ENCODE data around the gene TTC34.
A peak's percentile ranks its signal among the peaks of the same experiment; 100 is the strongest.

The TTC34 gene

DNA sequence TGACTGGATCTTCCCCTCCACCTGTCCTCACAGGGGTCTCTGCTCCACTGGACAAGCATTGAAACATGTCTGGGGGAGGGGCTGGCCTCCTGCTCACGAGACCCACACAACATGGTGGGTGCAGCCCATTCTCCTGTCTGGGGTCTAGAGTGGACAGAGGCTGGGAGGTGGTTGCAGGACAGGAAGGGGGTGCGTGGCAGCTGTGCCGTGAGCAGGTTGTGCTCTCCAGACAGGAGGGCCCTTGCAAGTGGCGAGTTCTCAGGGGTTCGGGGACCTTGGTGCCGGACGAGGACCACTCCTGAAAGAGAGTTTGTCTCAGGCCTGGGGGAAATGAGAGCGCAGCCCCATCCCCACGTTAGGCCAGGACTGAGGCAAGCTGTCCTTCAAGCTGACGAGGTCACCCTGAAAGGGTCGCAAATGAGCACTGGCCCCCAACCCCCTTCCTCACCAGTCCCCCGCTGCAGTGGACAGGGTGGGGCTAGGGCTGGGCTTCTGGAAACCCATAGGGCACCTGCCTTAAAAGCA is 21.2 kb upstream of the TTC34 start:
- H3K4me1 ChIP-seq (ENCODE audit: low read length): no peaks in the 10 kb centered on the region
- no peaks in the 10 kb centered on the region for H3K36me3 ChIP-seq (replicated peaks; ENCODE audit: low read depth, low read length)
- no peak overlapping the region for H3K27ac ChIP-seq (ENCODE audit: low read length)
- no peak overlapping the region for H3K4me3 ChIP-seq (ENCODE audit: low read length)
- no peak overlapping the region for H3K9ac ChIP-seq (ENCODE audit: low read length)
- no peaks in the 10 kb centered on the region for H3K79me2 ChIP-seq (ENCODE audit: low read length)
- H3K4me2 ChIP-seq (ENCODE audit: low read length): no peak overlapping the region
- TF ChIP-seq EZH2phosphoT487 (IDR thresholded peaks at IDR 0.05; ENCODE audit: low read depth) (no peak), CTCF (IDR thresholded peaks at IDR 0.05; ENCODE audit: low read depth, low read length) (no peak)
- no peaks in the 10 kb centered on the region for H3K27me3 ChIP-seq (ENCODE audit: low read depth, low read length)
- no peak overlapping the region for H2AFZ ChIP-seq (ENCODE audit: low read depth, low read length)
- H3K9me3 ChIP-seq (ENCODE audit: insufficient read depth, low read length): no peaks in the 10 kb centered on the region
- H4K20me1 ChIP-seq (ENCODE audit: insufficient read depth, low read length): no peaks in the 10 kb centered on the region

GRCh38 chr1:2821966-2822620 is 20.6 kb upstream of the TTC34 start:
- Histone ChIP-seq H3K27ac (ENCODE audit: low read length) (no peak overlapping the region), H3K9me3 (ENCODE audit: insufficient read depth, low read length) (no peaks in the 10 kb centered on the region)

GRCh38 chr1:2821373-2821955 is 20.0 kb upstream of the TTC34 start:
- Histone ChIP-seq H4K20me1 (ENCODE audit: insufficient read depth, low read length) (no peaks in the 10 kb centered on the region), H3K27me3 (ENCODE audit: low read depth, low read length) (no peaks in the 10 kb centered on the region), H3K4me2 (ENCODE audit: low read length) (no peak overlapping the region), H3K27ac (ENCODE audit: low read length) (no peak overlapping the region), H2AFZ (ENCODE audit: low read depth, low read length) (no peak overlapping the region), H3K4me3 (ENCODE audit: low read length) (no peak overlapping the region), H3K36me3 (replicated peaks; ENCODE audit: low read depth, low read length) (no peaks in the 10 kb centered on the region), H3K9me3 (ENCODE audit: insufficient read depth, low read length) (no peaks in the 10 kb centered on the region), H3K4me1 (ENCODE audit: low read length) (no peaks in the 10 kb centered on the region), H3K79me2 (ENCODE audit: low read length) (no peaks in the 10 kb centered on the region), H3K9ac (ENCODE audit: low read length) (no peak overlapping the region)
- no peak for TF ChIP-seq EZH2phosphoT487 (IDR thresholded peaks at IDR 0.05; ENCODE audit: low read depth)
- no peak for TF ChIP-seq CTCF (IDR thresholded peaks at IDR 0.05; ENCODE audit: low read depth, low read length)

More at GRCh38 chr1:2821966-2822620, 20.6 kb upstream of the TTC34 start:
- Histone ChIP-seq H3K79me2 (ENCODE audit: low read length) (no peaks in the 10 kb centered on the region), H3K4me1 (ENCODE audit: low read length) (no peaks in the 10 kb centered on the region), H3K4me3 (ENCODE audit: low read length) (no peak overlapping the region), H3K9ac (ENCODE audit: low read length) (no peak overlapping the region), H3K4me2 (ENCODE audit: low read length) (no peak overlapping the region), H4K20me1 (ENCODE audit: insufficient read depth, low read length) (no peaks in the 10 kb centered on the region), H3K36me3 (replicated peaks; ENCODE audit: low read depth, low read length) (no peaks in the 10 kb centered on the region), H3K27me3 (ENCODE audit: low read depth, low read length) (no peaks in the 10 kb centered on the region), H2AFZ (ENCODE audit: low read depth, low read length) (no peak overlapping the region)
- 0 out of 2 replicates have a peak, but pooled peaks have one; percentile 16 for TF ChIP-seq CTCF (IDR thresholded peaks at IDR 0.05; ENCODE audit: low read depth, low read length)
- no peak for TF ChIP-seq EZH2phosphoT487 (IDR thresholded peaks at IDR 0.05; ENCODE audit: low read depth)

DNA sequence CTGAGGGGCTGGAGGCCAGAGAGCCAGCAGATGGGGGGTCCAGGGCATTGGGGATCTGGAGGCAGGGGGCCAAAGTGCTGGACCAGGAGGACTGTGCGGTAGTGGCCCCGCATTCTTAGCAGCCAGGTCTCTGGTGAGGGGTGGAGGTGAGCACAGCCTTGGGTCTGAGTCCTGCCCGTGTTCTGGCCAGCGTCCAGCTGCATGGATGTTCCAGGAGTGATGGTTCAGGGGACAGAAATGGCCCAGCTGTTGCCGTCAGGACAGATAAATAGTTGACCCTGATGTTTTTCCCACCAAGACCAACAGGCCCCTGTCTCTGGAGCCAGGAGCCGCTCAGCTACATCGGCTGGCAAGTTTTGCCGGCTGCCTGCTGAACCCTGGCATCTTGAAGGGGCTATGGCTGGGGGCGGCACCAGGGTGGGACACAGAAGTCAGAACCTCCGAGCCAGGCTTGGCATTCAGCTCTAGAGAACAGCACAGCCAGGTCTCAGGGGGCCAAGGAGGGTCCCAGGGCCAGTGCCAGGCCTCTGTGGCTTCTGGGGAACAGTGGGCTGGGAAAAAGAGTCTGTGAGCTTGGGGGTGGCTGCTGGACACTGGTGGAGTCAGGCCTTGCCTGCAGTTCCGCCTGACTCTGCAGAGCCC is 19.4 kb upstream of the TTC34 start:
- H3K27me3 ChIP-seq (ENCODE audit: low read depth, low read length): no peaks in the 10 kb centered on the region
- no peaks in the 10 kb centered on the region for H3K79me2 ChIP-seq (ENCODE audit: low read length)
- H4K20me1 ChIP-seq (ENCODE audit: insufficient read depth, low read length): no peaks in the 10 kb centered on the region
- no peaks in the 10 kb centered on the region for H3K4me1 ChIP-seq (ENCODE audit: low read length)
- H3K27ac ChIP-seq (ENCODE audit: low read length): no peak overlapping the region
- no peak overlapping the region for H2AFZ ChIP-seq (ENCODE audit: low read depth, low read length)
- no peaks in the 10 kb centered on the region for H3K9me3 ChIP-seq (ENCODE audit: insufficient read depth, low read length)
- TF ChIP-seq EZH2phosphoT487 (IDR thresholded peaks at IDR 0.05; ENCODE audit: low read depth): no peak
- TF ChIP-seq CTCF (IDR thresholded peaks at IDR 0.05; ENCODE audit: low read depth, low read length): no peak
- H3K4me2 ChIP-seq (ENCODE audit: low read length): no peak overlapping the region
- H3K9ac ChIP-seq (ENCODE audit: low read length): no peak overlapping the region
- no peak overlapping the region for H3K4me3 ChIP-seq (ENCODE audit: low read length)
- H3K36me3 ChIP-seq (replicated peaks; ENCODE audit: low read depth, low read length): no peaks in the 10 kb centered on the region
